ENCODE measurements around the gene MLLT10. TPM values are rescaled to one million over a fixed set of nuclear protein-coding genes. Genes with fewer than 3 reads are reported as not detected.

Gene MLLT10
- total RNA-seq, 1 donor from 2014 or later = 50.9 TPM

DNA sequence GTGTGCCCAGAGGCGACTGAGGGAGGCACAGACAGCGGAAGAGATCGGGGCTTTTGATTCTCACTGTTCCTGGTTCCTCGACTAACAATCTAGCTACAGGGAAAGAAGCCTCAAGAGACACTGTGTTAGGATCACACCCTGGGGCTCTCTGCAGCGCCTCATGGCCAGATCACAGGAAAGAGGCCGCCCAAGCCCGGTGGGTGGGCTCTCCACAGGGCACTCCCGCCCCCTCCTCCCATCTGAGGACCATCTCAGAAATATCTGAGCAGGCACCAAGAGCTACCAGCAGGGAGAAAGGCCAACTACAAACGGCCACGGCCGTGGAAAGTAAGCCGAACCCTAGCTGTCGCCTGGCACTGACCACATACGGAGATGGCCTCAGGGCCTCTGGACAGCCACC, 224.2 kb downstream of the MLLT10 start:
- Mint-ChIP-seq H3K9me3 (ENCODE audit: unreplicated experiment) (peaks cover 13% of the 10 kb centered on the region), H3K36me3 (ENCODE audit: unreplicated experiment) (no peaks in the 10 kb centered on the region), H3K4me3 (ENCODE audit: unreplicated experiment) (no peak overlapping the region), H3K4me1 (ENCODE audit: low read depth, unreplicated experiment) (peaks cover 24% of the 10 kb centered on the region), H3K27ac (ENCODE audit: unreplicated experiment) (no peak overlapping the region), H3K27me3 (ENCODE audit: unreplicated experiment) (peaks cover 7% of the 10 kb centered on the region)
- no peak for DNase-seq
- TF ChIP-seq, protein P1, sequence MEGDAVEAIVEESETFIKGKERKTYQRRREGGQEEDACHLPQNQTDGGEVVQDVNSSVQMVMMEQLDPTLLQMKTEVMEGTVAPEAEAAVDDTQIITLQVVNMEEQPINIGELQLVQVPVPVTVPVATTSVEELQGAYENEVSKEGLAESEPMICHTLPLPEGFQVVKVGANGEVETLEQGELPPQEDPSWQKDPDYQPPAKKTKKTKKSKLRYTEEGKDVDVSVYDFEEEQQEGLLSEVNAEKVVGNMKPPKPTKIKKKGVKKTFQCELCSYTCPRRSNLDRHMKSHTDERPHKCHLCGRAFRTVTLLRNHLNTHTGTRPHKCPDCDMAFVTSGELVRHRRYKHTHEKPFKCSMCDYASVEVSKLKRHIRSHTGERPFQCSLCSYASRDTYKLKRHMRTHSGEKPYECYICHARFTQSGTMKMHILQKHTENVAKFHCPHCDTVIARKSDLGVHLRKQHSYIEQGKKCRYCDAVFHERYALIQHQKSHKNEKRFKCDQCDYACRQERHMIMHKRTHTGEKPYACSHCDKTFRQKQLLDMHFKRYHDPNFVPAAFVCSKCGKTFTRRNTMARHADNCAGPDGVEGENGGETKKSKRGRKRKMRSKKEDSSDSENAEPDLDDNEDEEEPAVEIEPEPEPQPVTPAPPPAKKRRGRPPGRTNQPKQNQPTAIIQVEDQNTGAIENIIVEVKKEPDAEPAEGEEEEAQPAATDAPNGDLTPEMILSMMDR (IDR thresholded peaks at IDR 0.05; ENCODE audit: partially characterized antibody, unreplicated experiment) = no peak

DNA sequence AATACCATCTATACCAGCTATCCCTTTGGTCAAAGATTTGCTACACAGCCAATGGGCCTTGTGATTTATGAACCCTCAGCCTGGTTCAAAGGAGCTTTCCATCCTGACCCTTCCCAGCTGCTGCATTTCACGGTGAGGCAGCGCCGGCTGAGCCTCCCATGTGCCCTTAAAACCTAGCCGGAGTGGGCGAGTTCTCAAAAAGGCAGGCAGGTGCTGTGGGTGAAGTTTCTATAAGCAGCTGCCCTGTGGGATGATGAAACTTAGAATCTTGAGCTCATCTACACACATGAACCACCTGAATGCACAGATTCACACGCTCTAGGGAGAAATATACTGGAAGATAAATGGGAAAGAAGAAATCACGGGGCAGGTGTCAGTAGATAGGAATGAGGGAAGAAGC, 224.7 kb downstream of the MLLT10 start:
- DNase-seq = no peak
- H3K27ac Mint-ChIP-seq (ENCODE audit: unreplicated experiment) = no peak overlapping the region
- no peaks in the 10 kb centered on the region for H3K36me3 Mint-ChIP-seq (ENCODE audit: unreplicated experiment)
- peaks cover 7% of the 10 kb centered on the region for H3K27me3 Mint-ChIP-seq (ENCODE audit: unreplicated experiment)
- no peak overlapping the region for H3K4me3 Mint-ChIP-seq (ENCODE audit: unreplicated experiment)
- TF ChIP-seq, protein P1 (IDR thresholded peaks at IDR 0.05; ENCODE audit: partially characterized antibody, unreplicated experiment) = no peak
- H3K4me1 Mint-ChIP-seq (ENCODE audit: low read depth, unreplicated experiment) = peaks cover 20% of the 10 kb centered on the region
- peaks cover 9% of the 10 kb centered on the region for H3K9me3 Mint-ChIP-seq (ENCODE audit: unreplicated experiment)

DNA sequence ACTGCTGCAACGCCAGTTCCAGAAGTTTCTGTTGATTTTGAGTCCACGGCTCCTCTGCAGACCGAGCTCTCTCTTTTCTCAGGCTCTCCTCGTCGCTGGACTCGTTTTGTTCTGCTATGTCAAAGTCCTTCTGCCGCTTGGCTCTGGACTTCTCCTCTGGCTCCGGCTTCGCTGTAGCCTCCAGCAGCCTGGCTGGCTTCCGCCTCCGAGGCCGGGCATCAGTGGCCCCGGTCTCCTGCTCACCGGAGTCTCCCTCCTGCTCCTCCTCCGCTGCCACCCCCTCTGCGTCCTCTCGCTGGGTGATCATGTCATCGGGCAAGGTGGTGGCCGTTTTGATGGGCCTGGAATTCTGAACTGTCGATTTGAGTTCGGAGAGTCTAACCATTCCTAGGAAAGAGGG, 225.2 kb downstream of the MLLT10 start:
- Mint-ChIP-seq H3K9me3 (ENCODE audit: unreplicated experiment) (peaks cover 9% of the 10 kb centered on the region), H3K4me1 (ENCODE audit: low read depth, unreplicated experiment) (peaks cover 20% of the 10 kb centered on the region), H3K27me3 (ENCODE audit: unreplicated experiment) (peaks cover 7% of the 10 kb centered on the region), H3K27ac (ENCODE audit: unreplicated experiment) (no peak overlapping the region), H3K36me3 (ENCODE audit: unreplicated experiment) (no peaks in the 10 kb centered on the region), H3K4me3 (ENCODE audit: unreplicated experiment) (no peak overlapping the region)
- TF ChIP-seq, protein P1 (IDR thresholded peaks at IDR 0.05; ENCODE audit: partially characterized antibody, unreplicated experiment) = no peak
- DNase-seq = no peak

DNA sequence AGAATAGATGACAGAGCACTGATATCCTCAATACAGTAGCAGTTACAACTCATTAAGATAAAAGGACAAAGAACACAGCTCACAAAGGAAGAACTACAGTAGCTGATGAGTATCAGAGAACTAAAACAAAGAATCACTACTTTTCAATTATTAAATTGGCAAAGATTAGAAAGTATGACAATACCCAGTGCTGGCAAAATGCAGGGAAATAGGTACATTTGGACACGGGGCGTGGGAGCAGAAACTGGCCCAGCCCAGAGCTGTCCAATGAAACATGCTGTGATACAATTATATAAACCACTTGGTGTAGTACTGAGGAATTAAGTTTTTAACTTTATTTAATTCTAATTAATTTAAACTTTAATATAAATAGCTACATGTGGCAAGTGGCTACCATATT, 226.3 kb downstream of the MLLT10 start:
- no peak for DNase-seq
- Mint-ChIP-seq H3K36me3 (ENCODE audit: unreplicated experiment) (no peaks in the 10 kb centered on the region), H3K4me1 (ENCODE audit: low read depth, unreplicated experiment) (peaks cover 17% of the 10 kb centered on the region), H3K27me3 (ENCODE audit: unreplicated experiment) (peaks cover 4% of the 10 kb centered on the region), H3K4me3 (ENCODE audit: unreplicated experiment) (no peak overlapping the region), H3K9me3 (ENCODE audit: unreplicated experiment) (peaks cover 5% of the 10 kb centered on the region), H3K27ac (ENCODE audit: unreplicated experiment) (no peak overlapping the region)
- TF ChIP-seq, protein P1 (IDR thresholded peaks at IDR 0.05; ENCODE audit: partially characterized antibody, unreplicated experiment) = no peak

DNA sequence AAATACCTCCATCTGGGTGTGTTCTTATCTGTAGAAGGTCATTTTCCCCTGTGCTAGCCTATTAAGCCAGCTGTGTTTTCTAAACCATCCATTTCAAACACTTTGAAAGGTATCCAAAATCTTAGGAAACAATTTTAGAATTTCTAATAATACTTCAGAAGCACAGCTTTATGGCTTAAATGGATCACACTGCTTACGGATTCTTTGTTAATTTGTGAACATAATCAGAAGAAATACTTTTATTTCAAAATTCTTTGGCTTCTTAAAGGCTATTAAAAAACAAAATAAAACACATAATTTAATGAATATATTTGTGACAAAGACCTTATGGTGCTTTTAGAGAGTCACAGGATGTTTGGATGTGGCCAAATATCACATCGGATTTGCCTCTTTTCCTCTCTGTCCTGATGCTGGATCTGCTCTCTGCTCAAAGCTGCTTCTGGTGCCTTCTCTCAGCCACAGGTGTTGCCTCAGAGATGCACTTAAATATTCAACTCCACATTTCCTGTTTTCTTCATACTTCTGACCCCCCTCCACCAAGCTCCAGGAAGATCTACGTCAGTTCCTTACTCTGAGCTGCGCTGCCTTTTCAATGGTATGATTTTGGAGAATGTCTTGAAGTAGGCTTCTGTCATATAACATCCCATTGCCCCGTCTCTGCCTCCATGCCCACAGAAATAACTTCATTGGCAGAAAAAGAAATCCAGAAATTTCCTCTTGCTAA, 230.6 kb downstream of the MLLT10 start:
- Mint-ChIP-seq H3K9me3 (ENCODE audit: unreplicated experiment) (no peaks in the 10 kb centered on the region), H3K27ac (ENCODE audit: unreplicated experiment) (no peak overlapping the region), H3K36me3 (ENCODE audit: unreplicated experiment) (no peaks in the 10 kb centered on the region)

More for the DNA sequence above, 230.6 kb downstream of the MLLT10 start:
- H3K27me3 Mint-ChIP-seq (ENCODE audit: unreplicated experiment) = no peaks in the 10 kb centered on the region
- TF ChIP-seq, protein P1 (IDR thresholded peaks at IDR 0.05; ENCODE audit: partially characterized antibody, unreplicated experiment) = no peak
- H3K4me1 Mint-ChIP-seq (ENCODE audit: low read depth, unreplicated experiment) = no peaks in the 10 kb centered on the region
- no peak overlapping the region for H3K4me3 Mint-ChIP-seq (ENCODE audit: unreplicated experiment)
- DNase-seq = no peak
